ENCODE results near the gene ASB15.

The ASB15 gene

GRCh38 chr7:123580406-123581161, 21.0 kb upstream of the ASB15 start (continued):
- no peak for TF ChIP-seq RARB (CRISPR knock-in tag; IDR thresholded peaks at IDR 0.05)

GRCh38 chr7:123581162-123581459, 20.5 kb upstream of the ASB15 start:
- TF ChIP-seq ISL1 (CRISPR knock-in tag; IDR thresholded peaks at IDR 0.05) (no peak), ZNF565 (CRISPR knock-in tag; conservative IDR thresholded peaks at IDR 0.05; ENCODE audit: low read depth) (no peak)
- no peak; the same call in 2 of the 3 replicates for ATAC-seq

- ATAC-seq: no peak
- TF ChIP-seq ZNF565 (CRISPR knock-in tag; conservative IDR thresholded peaks at IDR 0.05; ENCODE audit: low read depth): no peak
- no peak for TF ChIP-seq ESRRG (CRISPR knock-in tag; IDR thresholded peaks at IDR 0.05)
- no peak for TF ChIP-seq BACH2 (CRISPR knock-in tag; IDR thresholded peaks at IDR 0.05; ENCODE audit: borderline replicate concordance)
- no peak for TF ChIP-seq PPARA (CRISPR knock-in tag; IDR thresholded peaks at IDR 0.05; ENCODE audit: borderline replicate concordance)
- no peak for TF ChIP-seq TSHZ2 (CRISPR knock-in tag; IDR thresholded peaks at IDR 0.05)
- TF ChIP-seq ZFP3 (CRISPR knock-in tag; IDR thresholded peaks at IDR 0.05): no peak
- no peak for TF ChIP-seq TCF4 (CRISPR knock-in tag; IDR thresholded peaks at IDR 0.05; ENCODE audit: borderline replicate concordance)
Observed at GRCh38 chr7:123583821-123584220, 17.8 kb upstream of the ASB15 start.

GRCh38 chr7:123588376-123588775, 13.2 kb upstream of the ASB15 start:
- no peak for TF ChIP-seq TOX (CRISPR knock-in tag; IDR thresholded peaks at IDR 0.05; ENCODE audit: borderline replicate concordance)
- no peak for TF ChIP-seq ZNF8 (CRISPR knock-in tag; IDR thresholded peaks at IDR 0.05)
- TF ChIP-seq TCF4 (CRISPR knock-in tag; IDR thresholded peaks at IDR 0.05; ENCODE audit: borderline replicate concordance): no peak
- TF ChIP-seq ISL1 (CRISPR knock-in tag; IDR thresholded peaks at IDR 0.05): no peak
- no peak for TF ChIP-seq TSHZ2 (CRISPR knock-in tag; IDR thresholded peaks at IDR 0.05)
- no peak for TF ChIP-seq CSDC2 (CRISPR knock-in tag; IDR thresholded peaks at IDR 0.05)
- TF ChIP-seq ZNF70 (CRISPR knock-in tag; IDR thresholded peaks at IDR 0.05): no peak
- no peak for TF ChIP-seq CSRNP3 (CRISPR knock-in tag; IDR thresholded peaks at IDR 0.05)
- TF ChIP-seq POU6F1 (CRISPR knock-in tag; IDR thresholded peaks at IDR 0.05; ENCODE audit: borderline replicate concordance, low read depth): no peak
- no peak for TF ChIP-seq RARB (CRISPR knock-in tag; IDR thresholded peaks at IDR 0.05)
- no peak for TF ChIP-seq ESRRG (CRISPR knock-in tag; IDR thresholded peaks at IDR 0.05)
- no peak for TF ChIP-seq CREB5 (CRISPR knock-in tag; IDR thresholded peaks at IDR 0.05; ENCODE audit: low read depth)
- no peak for TF ChIP-seq ARNTL (CRISPR knock-in tag; IDR thresholded peaks at IDR 0.05; ENCODE audit: borderline replicate concordance, low read depth)
- TF ChIP-seq BACH2 (CRISPR knock-in tag; IDR thresholded peaks at IDR 0.05; ENCODE audit: borderline replicate concordance): no peak
- no peak for TF ChIP-seq SNAI2 (CRISPR knock-in tag; IDR thresholded peaks at IDR 0.05)
- TF ChIP-seq PATZ1 (CRISPR knock-in tag; IDR thresholded peaks at IDR 0.05; ENCODE audit: borderline replicate concordance): no peak
- TF ChIP-seq GLIS3 (CRISPR knock-in tag; IDR thresholded peaks at IDR 0.05): no peak
- ATAC-seq: no peak
